SIG-M5 treated with dmso at 0.1 percent for 504 hours (cell line): ENCODE results near the gene AQP1.

Source experiments
- DNase-seq: peaks from one replicate; lab custom pipeline; 2025; ENCODE audit not compliant: unreplicated experiment; lab: John Stamatoyannopoulos, UW

The AQP1 gene

DNA sequence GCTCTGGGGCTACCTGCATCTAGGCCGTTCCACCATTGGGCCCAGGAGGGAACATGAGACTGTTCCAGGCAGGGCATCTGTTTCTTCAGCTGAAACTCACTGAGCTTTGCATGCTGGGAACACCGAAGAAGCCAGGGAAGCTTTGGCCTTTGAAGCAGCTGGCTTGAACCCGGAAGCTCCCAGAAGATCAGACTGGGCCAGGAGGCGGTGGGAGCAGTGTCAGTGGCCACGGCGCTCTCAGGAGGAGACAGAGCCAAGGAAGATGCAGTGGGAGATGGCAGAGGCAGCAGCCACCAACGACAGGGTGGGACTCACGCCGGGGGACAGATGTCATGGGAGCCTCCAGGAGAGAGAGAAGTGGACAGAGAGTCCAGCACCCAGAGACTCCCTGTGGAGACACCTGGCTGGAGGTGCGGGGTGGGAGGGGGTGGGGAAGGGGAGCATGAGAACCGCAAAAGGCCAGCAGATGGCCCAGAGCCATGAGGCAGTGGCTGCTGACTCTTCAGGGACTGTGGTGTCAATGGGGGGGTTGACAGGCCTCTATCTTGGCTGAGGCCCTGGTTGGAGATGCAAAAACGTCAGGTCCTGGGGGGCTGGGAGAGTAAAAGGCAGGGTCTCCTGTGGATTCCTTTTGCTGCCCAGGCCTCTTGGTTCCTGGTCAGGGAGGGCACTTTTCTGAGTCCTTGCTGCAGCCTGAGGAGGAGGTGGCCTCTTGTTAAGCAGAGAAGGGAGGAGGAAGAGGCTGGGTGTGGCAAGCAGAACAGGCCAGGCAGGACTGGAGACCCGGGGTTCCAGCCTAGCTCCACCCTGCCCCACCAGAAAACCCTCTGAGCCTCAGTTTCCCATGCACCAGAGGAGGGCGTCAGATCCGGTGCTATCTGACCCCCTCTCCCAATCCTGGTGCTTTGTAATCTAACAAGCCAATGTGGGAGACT lies 6.3 kb upstream of the AQP1 start:
- DNase-seq, result no peak

DNA sequence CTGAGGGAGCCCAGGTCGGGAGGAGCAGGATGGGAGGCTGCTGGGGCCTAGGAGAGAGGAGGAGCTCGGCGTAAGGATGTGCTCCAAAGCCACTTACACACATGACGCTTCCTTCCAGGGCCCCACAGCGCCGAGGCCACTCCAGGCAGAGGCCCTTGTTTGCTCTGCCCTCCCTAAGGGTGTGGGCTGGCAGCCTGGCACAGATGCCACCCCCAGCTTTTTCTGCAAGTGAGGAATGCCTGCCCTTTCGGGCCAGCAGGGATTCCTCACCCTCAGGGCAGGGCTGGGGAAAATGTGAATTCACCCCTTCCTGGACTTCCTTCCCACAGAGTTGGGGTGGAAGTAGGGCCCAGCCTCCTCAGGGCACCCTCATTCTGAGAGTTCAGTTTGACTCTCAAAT lies 5.6 kb upstream of the AQP1 start:
- no peak for DNase-seq

DNA sequence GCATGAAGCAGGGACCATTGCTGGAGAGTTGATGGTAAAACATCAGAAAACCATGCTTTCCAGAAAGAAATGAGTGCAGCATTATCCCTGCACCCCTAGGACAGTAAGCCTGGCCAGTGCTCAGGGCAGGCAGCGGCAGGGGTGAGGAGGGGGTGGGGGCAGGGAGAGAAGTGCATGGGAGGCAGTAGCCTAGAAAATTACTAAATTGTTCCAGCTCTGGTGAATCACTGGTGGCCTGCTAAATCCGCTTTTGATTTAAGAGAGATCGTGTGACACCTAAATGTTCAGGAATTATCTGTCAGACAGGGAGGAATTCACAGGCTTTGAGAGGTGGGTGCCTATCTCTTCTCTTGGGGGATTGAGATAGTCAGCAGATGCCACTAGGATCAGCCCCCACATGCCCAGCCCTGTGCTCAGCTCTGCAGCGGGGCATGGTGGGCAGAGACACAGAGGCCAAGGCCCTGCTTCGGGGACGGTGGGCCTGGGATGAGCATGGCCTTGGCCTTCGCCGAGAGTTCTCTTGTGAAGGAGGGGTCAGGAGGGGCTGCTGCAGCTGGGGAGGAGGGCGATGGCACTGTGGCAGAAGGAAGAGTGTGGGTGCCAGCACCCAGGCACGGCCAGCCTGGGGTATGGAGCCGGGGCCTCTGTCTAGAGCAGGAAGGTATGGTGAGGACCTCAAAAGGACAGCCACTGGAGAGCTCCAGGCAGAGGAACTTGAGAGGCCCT lies 5.0 kb upstream of the AQP1 start:
- DNase-seq, result no peak

DNA sequence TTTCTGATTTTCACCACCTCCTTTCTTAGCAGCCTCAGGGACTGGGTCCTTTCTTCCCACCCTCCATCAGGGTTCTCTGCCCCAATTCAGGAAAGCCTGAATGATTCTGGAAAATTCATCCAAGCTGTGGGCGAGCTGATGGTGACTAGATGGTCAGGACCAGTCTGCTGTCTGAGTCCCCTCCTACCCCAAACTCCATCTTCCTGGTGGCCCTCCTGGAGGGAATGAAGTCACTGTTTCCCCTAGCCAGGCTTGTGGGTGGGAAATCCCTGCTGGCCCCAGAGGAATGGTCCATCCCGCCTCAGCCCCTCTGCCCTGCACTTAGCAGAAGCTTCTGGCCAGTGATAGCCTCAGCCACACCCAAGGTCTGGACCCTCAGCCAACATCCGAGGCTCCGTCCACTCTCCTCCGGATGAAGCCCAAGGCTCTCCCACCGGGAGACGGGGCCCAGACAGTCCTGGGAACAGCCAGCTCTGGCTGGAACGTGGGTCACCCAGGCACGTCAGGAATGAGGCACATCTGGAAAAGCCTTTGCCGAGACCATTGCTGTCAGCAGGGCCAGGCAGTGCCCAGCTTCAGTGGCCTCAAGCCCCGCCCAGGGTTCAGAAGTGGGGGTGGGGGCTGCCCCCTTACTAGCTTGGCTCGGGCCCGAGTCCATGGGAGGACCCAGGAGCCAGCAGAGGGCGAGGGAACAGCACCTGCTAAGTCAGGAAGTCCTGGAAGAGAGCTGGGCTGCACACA lies 4.0 kb upstream of the AQP1 start:
- DNase-seq, result no peak

DNA sequence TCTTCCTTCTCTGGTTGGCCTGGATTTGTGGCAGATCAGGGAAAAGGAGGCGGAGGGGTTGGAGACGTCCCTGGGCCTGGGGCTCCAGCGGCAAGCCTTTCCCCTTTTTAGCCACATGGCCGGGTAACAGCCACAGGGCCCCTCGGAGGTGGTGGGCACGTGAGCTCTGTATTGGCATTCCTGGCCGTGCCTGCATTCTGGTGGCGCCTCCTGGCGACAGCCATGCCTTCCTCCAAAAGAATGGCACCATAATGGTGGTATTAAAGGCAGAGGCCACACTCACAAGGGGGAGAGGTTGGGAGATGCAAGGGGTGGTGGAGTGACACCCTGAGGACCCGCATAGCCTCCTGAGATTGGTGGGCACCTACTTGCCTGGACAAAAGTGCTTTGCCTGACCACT lies 3.0 kb upstream of the AQP1 start:
- DNase-seq, result no peak

DNA sequence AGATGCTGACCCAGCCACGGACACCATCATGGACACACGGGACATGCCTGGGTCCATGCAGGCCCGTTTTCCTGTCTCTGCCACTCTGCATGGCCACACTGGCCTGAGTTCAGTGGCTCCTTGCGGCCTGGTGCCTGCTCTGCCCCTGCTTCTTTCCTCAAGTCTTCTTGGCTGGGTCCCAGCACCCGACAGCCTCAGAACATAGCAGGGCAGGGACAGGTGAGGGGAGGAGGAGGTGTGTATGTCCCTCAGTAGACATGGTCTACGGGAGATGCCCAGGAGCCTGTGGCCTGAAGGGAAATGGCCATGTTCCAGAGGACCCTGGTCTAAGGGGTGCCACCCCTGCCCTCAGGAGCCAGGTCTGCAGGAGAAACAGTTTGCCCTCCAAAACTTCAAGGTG lies 2.2 kb upstream of the AQP1 start:
- no peak for DNase-seq

DNA sequence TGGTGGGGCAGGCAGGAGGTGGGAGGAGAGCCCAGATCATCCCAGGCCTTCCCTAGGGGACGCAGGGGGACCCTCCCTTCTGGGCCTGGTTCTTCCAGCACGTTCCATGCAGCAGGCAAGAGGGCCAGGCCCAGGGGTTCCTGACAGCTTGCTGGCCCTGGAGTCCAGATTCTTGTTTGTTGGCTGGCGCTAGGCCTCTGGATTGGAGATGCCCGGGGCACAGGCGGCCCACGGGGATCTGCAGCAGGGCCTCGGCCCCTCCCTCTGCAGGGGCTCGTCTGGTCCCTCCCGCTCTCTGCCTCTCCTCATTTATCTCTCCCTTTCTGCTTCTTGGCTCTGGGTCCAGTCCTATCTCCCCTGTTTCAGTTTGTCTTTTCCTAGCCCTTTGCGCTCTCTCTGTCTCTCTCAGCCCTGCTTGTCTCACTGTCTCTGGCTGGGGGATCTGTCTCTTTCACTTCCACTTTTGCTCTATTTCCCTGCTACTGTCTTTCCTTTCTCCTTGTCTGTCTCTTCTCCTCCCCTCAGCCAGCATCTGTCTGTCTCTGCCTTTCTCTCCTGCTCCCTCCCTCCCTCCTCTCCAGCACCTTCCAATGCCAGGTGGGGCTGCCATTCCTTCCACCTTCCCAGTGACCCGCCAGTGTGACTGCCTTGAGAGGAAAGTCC lies 1.1 kb upstream of the AQP1 start:
- DNase-seq, result no peak

DNA sequence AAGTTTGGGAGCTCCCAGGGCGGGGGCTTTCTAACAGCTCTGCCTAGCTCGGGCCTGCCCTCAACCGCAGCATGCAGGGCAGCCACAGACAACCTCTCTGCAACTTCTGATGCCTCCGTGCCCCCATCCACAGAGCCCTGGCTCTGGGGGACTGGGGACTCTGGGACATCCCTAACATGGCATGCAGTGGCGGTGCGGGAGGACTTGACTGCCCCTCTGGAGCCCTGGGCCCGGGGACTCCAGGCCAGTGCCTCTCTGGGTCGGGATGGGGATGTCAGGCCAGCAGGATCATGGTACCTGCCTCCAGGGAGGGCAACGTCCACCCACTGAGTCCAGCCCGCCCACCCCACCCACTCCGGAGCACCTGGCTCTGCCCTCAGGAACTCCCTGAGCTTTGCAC lies 520 bp upstream of the AQP1 start:
- no peak for DNase-seq

DNA sequence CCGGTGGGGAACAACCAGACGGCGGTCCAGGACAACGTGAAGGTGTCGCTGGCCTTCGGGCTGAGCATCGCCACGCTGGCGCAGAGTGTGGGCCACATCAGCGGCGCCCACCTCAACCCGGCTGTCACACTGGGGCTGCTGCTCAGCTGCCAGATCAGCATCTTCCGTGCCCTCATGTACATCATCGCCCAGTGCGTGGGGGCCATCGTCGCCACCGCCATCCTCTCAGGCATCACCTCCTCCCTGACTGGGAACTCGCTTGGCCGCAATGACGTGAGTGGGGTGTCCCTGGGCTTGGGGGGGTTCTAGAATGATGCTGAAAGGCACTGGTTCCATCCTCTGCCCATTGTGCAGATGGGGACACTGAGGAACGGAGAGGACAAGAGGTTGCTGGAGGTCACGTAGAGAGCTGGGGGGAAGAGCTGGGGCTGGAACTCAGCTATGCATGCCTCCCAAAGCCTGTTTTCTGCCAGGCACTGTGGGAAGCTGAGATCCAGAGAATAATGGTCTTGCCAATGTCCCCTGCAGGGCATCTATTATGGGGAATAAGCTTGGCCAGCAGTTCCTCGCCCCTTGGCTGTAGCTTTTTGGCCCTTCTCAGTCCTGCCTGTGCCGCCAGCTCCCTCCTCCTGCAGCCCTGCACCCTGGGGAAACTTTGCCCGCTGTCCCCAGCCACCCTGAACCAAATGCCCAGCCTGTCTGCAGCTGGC lies 523 bp downstream of the AQP1 start:
- DNase-seq, result no peak

DNA sequence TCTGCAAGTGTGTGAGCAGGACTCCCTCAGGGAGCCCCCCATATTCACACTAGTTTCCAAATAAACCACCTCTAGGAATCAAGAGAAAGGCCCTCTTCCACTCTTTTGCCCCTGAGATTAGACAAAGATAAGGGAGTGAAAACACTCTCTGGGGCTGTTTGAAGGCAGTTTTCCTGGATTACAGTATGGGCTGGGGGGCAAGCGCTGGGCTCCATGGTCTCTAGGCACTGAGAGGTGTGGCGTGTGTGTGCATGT lies 1.0 kb downstream of the AQP1 start:
- DNase-seq, result no peak

DNA sequence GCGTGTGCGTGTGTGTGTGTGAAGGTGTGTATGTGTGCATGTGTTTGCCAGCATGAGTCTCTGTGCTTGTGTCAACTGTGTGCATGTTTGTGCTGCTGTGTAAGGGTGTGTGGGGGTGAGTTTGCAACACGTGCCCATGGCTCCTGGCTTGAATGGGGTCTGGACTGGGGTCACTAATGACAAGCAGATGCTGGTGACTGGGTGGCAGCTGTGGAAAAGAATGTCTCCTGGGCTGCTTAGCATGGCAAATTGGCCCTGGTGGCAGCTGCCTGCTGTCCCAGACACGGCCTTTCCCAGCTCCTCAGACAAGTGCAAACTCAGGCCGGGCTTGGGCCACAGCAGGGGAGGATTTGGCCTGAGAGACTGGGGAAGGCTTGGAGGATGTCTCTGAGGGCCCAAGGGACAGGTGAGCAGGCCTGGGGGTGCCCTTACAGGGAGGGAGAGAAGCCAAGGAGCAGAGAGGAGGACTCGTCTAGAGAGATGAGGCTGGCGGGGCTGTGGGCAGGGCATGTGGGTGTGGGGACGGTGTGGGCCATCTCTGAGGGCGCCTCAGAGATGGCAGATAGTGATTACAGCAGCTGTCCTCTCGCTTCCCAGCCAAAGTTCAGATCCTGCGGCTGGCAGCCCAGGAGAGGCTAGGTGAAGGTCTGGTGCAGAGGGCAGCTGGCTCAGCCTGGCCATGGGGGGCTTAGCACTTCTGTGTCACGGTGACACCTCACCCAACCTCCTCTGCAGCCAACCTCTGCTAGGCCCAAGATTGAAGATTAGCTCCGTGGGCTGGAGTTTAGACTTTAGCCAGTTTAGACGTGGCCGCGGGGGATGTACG lies 1.5 kb downstream of the AQP1 start:
- DNase-seq, result no peak

DNA sequence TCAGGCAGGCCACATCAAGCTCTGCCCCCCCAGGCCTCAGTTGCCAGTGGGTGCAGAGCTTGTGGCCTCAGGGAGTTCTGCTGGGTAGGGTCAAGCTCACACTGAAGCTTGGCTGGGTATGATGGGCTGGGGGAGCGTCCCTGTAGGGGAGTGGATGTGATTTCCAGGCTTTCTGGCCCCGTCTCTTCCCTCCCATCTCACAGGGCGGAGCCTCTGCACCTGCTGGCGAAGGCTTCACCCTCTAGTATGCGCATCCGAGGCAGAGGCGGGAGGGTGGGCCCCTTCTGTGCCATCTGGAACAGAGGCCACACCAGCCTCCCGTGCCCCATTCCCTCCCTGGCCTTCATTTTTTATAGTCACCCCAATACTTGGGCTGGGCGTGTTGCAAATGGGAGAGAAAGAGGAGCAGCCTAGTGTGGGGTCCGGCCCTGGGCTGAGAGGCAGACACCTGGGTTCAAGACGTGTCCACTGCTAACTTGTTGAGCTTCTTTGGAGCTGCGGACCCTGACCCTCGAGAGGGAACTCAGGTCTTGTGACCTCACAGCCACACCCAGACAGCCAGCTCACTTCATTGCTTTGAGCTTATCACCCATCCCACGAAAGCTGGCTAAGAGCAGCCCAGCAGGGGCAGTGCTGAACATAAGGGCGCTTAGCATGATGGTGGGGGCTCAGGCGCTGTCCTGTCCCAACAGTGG lies 2.3 kb downstream of the AQP1 start:
- DNase-seq, result no peak

DNA sequence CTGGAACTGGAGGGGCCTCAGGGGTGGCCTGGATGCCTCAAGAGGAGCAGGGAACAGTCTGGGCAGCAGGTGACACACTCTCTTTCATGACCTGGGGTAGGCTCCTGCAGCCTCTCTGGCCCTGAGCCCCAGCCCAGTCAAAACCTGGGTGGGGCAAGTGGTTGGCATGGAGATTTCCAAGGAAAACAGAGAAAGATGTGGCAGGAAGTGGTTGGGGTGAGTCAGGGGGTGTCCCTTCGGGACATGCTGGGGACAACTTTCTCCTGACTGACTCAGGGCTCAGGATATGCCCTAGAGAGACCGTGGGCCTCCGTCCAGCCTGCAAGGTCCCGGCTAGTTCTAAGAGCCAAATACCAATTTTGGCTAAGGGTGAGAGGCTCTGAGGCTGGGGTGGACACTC lies 2.9 kb downstream of the AQP1 start:
- no peak for DNase-seq

DNA sequence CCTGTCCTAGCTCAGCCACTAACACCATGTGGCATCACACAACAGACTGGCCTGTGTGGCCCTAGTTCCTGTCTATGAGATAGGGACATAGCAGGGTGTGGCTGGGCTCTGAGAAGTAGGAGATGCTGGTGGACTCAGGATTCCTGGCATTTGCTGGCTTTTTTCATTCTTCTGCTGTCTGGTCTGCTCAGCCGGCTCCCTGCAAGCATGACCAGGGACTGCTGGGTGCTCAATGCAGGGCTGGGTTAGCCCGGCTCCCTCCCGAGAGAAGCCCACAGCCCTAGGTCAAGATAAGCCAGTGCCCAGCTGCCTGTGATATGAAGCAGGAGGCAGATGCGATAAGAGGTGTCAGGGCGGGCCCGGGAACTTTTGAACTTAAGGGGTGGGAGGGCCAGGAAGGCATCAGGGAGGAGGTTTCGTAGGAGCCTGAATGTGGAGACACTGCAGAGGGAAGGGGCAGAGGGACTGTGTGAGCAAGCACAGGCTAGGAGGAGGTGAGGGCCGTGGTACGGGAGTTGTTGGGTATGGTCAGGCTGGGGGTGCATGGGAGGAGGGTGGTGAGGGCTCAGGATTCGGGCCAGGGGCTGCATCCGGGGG lies 3.5 kb downstream of the AQP1 start:
- DNase-seq, result no peak

DNA sequence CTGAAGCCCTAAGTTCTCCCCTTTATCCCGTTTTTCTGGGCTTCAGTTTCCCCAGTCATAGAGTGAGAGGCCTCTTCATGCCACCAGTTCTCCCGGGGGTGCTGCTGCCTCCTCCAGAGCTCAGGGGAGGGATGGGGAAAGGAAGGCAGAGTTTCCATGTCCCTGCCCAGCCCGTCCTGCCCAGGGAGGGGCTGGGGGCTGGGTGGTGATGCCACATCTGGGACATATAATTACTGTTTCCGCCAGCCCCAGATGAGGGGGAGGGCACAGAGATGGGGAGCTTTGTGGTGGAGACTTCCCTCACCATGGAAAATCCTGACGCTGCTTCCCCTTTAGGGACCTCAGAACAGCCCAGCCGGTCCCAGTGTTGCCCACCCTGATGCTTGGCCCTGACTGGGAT lies 4.1 kb downstream of the AQP1 start:
- DNase-seq, result no peak

DNA sequence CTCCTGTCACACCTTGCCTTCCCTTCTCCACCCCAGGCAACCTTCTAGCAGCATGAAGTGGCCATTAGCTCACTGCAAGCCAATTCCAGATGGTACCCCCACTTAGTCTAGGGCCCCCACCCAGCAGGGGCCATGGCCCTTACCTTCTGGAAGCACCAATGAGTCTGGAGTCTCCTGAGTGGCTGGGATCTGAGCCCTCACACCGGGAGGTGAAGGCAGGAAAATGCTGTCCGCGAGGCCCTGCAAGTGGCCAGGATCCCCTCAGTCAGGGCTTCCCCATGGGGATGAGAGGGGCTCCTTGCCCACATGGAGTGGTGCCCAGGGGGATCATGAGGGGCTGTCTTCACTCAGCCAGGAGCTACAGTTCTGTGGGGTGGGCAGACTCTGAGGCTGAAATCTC lies 4.6 kb downstream of the AQP1 start:
- DNase-seq, result no peak

DNA sequence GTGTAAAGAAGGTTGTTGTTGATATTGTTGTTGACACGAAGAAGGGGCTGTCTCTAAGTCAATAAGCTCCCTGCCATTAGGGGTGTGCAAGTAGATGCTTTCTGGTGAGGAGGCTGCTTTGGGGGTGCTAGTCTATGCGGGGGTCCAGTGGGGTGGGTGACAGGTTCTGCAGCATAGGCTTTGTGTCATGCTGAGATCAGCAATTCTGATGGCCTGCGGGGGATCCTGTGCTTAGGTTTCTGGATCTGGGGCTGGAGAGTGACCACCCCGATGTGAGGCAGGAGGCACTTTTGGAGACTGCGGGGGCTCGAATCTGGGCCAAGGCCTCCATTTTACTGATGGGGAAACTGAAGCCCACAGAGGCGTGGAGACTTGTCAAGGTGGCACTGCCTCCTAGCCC lies 5.1 kb downstream of the AQP1 start:
- no peak for DNase-seq

DNA sequence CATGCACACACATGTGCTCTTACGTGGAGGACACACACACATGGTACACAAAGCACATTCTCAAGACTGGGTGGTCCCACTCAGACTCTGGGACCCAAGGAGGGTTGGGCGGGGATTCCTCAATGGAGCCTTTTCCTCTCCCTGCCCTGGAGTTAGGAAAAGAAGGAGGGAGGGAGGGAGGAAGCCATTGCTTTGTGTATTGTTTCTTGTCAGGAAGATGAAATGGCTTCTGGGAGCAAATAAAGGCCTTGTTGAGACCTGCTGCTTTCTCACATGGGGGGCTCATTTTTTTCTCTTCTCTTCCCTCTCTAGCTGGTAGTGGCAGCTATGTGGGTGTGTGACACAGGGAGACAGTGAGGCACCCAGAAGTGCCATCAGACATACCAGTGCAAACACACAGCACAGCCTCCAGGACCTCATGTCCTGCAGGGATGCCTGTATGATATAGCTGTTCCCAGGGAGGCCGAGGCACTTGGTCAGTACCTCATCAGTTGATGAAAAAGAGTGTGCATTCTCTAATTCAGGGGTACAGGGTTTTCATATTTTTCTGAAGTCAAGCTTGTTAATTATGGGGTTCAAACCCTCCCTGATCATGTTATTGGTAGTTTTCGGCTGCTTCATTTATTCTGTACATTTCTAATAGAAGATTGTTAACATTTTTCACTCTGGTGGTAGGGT lies 5.7 kb downstream of the AQP1 start:
- DNase-seq, result no peak

DNA sequence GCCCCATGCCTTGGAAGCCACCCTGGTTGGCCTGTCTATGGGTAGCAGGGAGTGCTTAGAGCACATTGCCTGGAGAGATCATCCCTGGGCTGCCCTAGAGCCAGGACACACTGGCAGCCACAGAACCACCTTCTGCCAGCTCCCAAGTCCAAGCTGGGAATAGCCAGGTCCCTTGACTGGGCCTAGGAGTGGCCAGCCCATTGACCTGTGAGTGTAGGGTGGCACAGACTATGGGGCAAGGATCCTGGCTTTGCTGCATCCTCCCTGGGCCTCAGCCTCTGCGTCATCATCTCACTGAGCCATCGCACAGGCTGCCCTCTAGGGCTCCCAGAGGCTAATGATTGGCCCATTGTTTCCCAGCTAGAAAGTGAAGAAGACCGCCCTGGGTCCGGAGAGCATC lies 7.0 kb downstream of the AQP1 start:
- no peak for DNase-seq
